HG03378 (cell line): Measurements from ENCODE around the gene ARGFX.
"Not testable (repeated sequence)": the region's sequence is repeated elsewhere in the genome, so short reads cannot be mapped to it uniquely, and the experiment has no call there.

ENCODE experiments used
- ATAC-seq: cut with Tn5 transposase; IDR thresholded peaks from one replicate; pipeline ENCODE4 v1.9.1; 2021; ENCODE audit warnings: mild to moderate bottlenecking, moderate library complexity; ENCODE audit not compliant: unreplicated experiment

The ARGFX gene

GRCh38 chr3:121598564-121598963 is 30.8 kb downstream of the ARGFX start:
- no peak for ATAC-seq

GRCh38 chr3:121599900-121600299 is 32.2 kb downstream of the ARGFX start:
- not testable (repeated sequence) for ATAC-seq

GRCh38 chr3:121601212-121601812 is 33.6 kb downstream of the ARGFX start:
- ATAC-seq, result no peak

- ATAC-seq, result no peak
Observed at GRCh38 chr3:121604759-121605158, 37.0 kb downstream of the ARGFX start.

- ATAC-seq, result no peak
Observed at GRCh38 chr3:121606106-121606505, 38.4 kb downstream of the ARGFX start.
